GM12878 (cell line): ENCODE data around the gene ZMIZ1. TPM values are rescaled to one million over a fixed set of nuclear protein-coding genes. Genes with fewer than 3 reads are reported as not detected.

ENCODE experiments used
- ATAC-seq: fragments of 200-7000 bp; cut with Tn5 transposase; 3 replicates; pipeline ENCODE4 v1.9.1; 2020; ENCODE audit warnings: mild to moderate bottlenecking, moderate library complexity
- BruUV-seq: library from RNA; stranded (reverse); fragments of 400-500 nt; replicated peaks from 2 replicates; lab custom pipeline; 2021; lab: Mats Ljungman, UMichigan
- CTCF ChIA-PET: fragments of 300-600 bp; sonication (Branson Sonifier 250); formaldehyde crosslinking; extraction: SDS; loops from one replicate; lab custom pipeline; 2021; ENCODE audit warnings: inconsistent platforms; lab: Yijun Ruan, JAX
- POLR2A ChIA-PET: fragments of 350-600 bp; formaldehyde crosslinking; extraction: SDS; loops from one replicate; lab custom pipeline; 2021; ENCODE audit warnings: inconsistent platforms; lab: Charles Lee
- RAD21 ChIA-PET: fragments of 300-600 bp; sonication (Branson Sonifier 250); formaldehyde crosslinking; loops from one replicate; lab custom pipeline; 2023; ENCODE audit warnings: antibody characterized with exemption; ENCODE audit not compliant: unreplicated experiment; lab: Charles Lee
- SMC1A ChIA-PET: fragments of 300-600 bp; sonication (Branson Sonifier 250); formaldehyde crosslinking; loops from one replicate; lab custom pipeline; 2023; ENCODE audit not compliant: unreplicated experiment, uncharacterized antibody; lab: Charles Lee
- DNase-seq: peaks from one replicate; pipeline ENCODE4 v3.0.0-alpha.2; 2011; ENCODE audit warnings: low read depth, low spot score
- FAIRE-seq: peaks from 3 replicates; lab custom pipeline; 2011; peaks lifted over from hg19 to GRCh38; lab: Jason Lieb, UNC
- H2AFZ ChIP-seq: 2 replicates; pipeline ENCODE4 v1.6.0; 2011; ENCODE audit warnings: low read depth, low read length, control low read depth; ENCODE audit not compliant: control insufficient read depth
- H3K27ac ChIP-seq: 2 replicates; pipeline ENCODE4 v1.5.1; 2011; ENCODE audit warnings: control low read depth; ENCODE audit not compliant: control insufficient read depth, insufficient read depth
- H3K27me3 ChIP-seq, 2 experiments: replicated peaks in 1 of 2; 2 replicates each; pipeline versions ENCODE4 v1.6.0 to v1.6.1; 2011; ENCODE audit warnings: low read length in 1 of 2; ENCODE audit not compliant: control insufficient read depth in 2 of 2, insufficient read depth in 2 of 2
- H3K36me3 ChIP-seq, 2 experiments: 2 replicates each; pipeline ENCODE4 v1.5.1; 2011; ENCODE audit warnings: low read length in 1 of 2; ENCODE audit not compliant: control insufficient read depth in 2 of 2, insufficient read depth in 2 of 2
- H3K4me1 ChIP-seq: 2 replicates; pipeline ENCODE4 v1.6.1; 2011; ENCODE audit warnings: mild to moderate bottlenecking, low read length, moderate library complexity, mixed read lengths; ENCODE audit not compliant: control insufficient read depth, insufficient read depth
- H3K4me2 ChIP-seq: 2 replicates; pipeline ENCODE4 v1.6.0; 2011; ENCODE audit warnings: control low read depth; ENCODE audit not compliant: control insufficient read depth, insufficient read depth
- H3K4me3 ChIP-seq: fragments of 200-600 bp; sonication (generic); 2 replicates; pipeline ENCODE4 v1.5.1; 2016
- H3K79me2 ChIP-seq: 2 replicates; pipeline ENCODE4 v1.6.0; 2011; ENCODE audit warnings: low read length; ENCODE audit not compliant: control insufficient read depth, insufficient read depth
- H3K9ac ChIP-seq: 2 replicates; pipeline ENCODE4 v1.8.0; 2011; ENCODE audit warnings: low read length, control low read depth, mixed read lengths; ENCODE audit not compliant: control insufficient read depth, insufficient read depth
- H3K9me3 ChIP-seq: replicated peaks from 3 replicates; pipeline ENCODE4 v1.5.1; 2011; ENCODE audit warnings: mild to moderate bottlenecking, low read length; ENCODE audit not compliant: control insufficient read depth, insufficient read depth
- H4K20me1 ChIP-seq: 2 replicates; pipeline ENCODE4 v1.6.0; 2011; ENCODE audit not compliant: control insufficient read depth, insufficient read depth
- BHLHE40 ChIP-seq, 2 experiments: fragments of 450-650 bp in 1 of 2; IDR thresholded peaks; 2 replicates each; pipeline ENCODE4 v1.6.1; 2011 to 2017; ENCODE audit warnings: low read depth in 2 of 2, borderline replicate concordance in 1 of 2, improper control_type of control experiment in 1 of 2, low read length in 1 of 2, mild to moderate bottlenecking in 1 of 2
- CBX5 ChIP-seq: sonication (generic); IDR thresholded peaks from 2 replicates; pipeline ENCODE4 v1.6.1; 2016; ENCODE audit warnings: low read depth, moderate library complexity, mild to moderate bottlenecking, inconsistent platforms
- CHD1 ChIP-seq: IDR thresholded peaks from 2 replicates; pipeline ENCODE4 v1.6.1; 2012; ENCODE audit warnings: low read depth, low read length, improper control_type of control experiment
- DPF2 ChIP-seq: fragments of 450-650 bp; IDR thresholded peaks from 2 replicates; pipeline ENCODE4 v1.6.1; 2017; ENCODE audit warnings: mild to moderate bottlenecking
- EED ChIP-seq: sonication (generic); IDR thresholded peaks from 2 replicates; pipeline ENCODE4 v1.6.1; 2016; ENCODE audit warnings: antibody characterized with exemption, low read depth
- HCFC1 ChIP-seq: fragments of 150-350 bp; IDR thresholded peaks from 2 replicates; pipeline ENCODE4 v1.6.1; 2014; ENCODE audit warnings: low read length
- IKZF1 ChIP-seq: fragments of 450-650 bp; conservative IDR thresholded peaks from 2 replicates; pipeline ENCODE4 v1.6.1; 2017; ENCODE audit warnings: antibody characterized with exemption, mild to moderate bottlenecking
- JUNB ChIP-seq: IDR thresholded peaks from 2 replicates; pipeline ENCODE4 v1.6.1; 2016; ENCODE audit warnings: antibody characterized with exemption, mild to moderate bottlenecking
- KAT2A ChIP-seq: conservative IDR thresholded peaks from 2 replicates; pipeline ENCODE4 v1.6.1; 2011; ENCODE audit warnings: low read depth, low read length; ENCODE audit not compliant: control insufficient read depth
- MYC ChIP-seq: IDR thresholded peaks from 2 replicates; pipeline ENCODE4 v1.6.1; 2011; ENCODE audit warnings: mild to moderate bottlenecking, low read length, moderate library complexity, inconsistent platforms; ENCODE audit not compliant: insufficient read depth, insufficient replicate concordance, insufficient read length, severe bottlenecking
- NRF1 ChIP-seq: conservative IDR thresholded peaks from 2 replicates; pipeline ENCODE4 v1.6.1; 2011; ENCODE audit warnings: mild to moderate bottlenecking, low read depth, low read length, improper control_type of control experiment
- RUNX3 ChIP-seq: IDR thresholded peaks from 2 replicates; pipeline ENCODE4 v1.6.1; 2012; ENCODE audit warnings: low read length, inconsistent platforms
- SIN3A ChIP-seq: IDR thresholded peaks from 2 replicates; pipeline ENCODE4 v1.6.1; 2012; ENCODE audit warnings: low read depth, low read length, improper control_type of control experiment
- SPI1 ChIP-seq: IDR thresholded peaks from 2 replicates; pipeline ENCODE4 v1.6.1; 2011; ENCODE audit warnings: low read depth, mild to moderate bottlenecking, low read length, moderate library complexity, borderline replicate concordance; ENCODE audit not compliant: insufficient read depth
- STAT3 ChIP-seq: IDR thresholded peaks from 2 replicates; pipeline ENCODE4 v1.6.1; 2011; ENCODE audit warnings: low read depth, low read length, improper control_type of control experiment
- ZNF622 ChIP-seq: fragments of 450-650 bp; IDR thresholded peaks from 2 replicates; pipeline ENCODE4 v1.6.1; 2017; ENCODE audit warnings: mild to moderate bottlenecking, inconsistent platforms
- ZZZ3 ChIP-seq: IDR thresholded peaks from 2 replicates; pipeline ENCODE4 v1.6.1; 2011; ENCODE audit warnings: low read depth; ENCODE audit not compliant: control insufficient read depth, insufficient read length
- WGBS: methylation state at CpG from one replicate; pipeline ENCODE4 v1.1.6; 2016; ENCODE audit warnings: low lambda C conversion rate; ENCODE audit not compliant: insufficient replicate concordance, insufficient coverage; ENCODE audit errors: missing lambda C conversion rate; 5-methylcytosine and 5-hydroxymethylcytosine counted together
- in situ Hi-C: fragments of 300-500 bp; cut with MboI; formaldehyde crosslinking; loops from 9 replicates; pipeline ENCODE4 v1.14.3; 2018; ENCODE audit warnings: mixed read lengths
- intact Hi-C: fragments of 100-400 bp; cut with micrococcal nuclease; formaldehyde crosslinking; loops from one replicate; pipeline ENCODE4 v1.14.2; 2022; ENCODE audit not compliant: unreplicated experiment
- polyA plus RNA-seq, 11 experiments: library from polyadenylated mRNA; depleted of rRNA in 4 of 11; unstranded in 6 of 11; stranded (reverse) in 5 of 11; fragments of >200 nt; fragmentation: Nextera tagmentation in 4 of 11; fragmentation: Illumina TruSeq in 1 of 11; extraction: Ambion mirVana in 4 of 11; extraction: Trizol in 1 of 11; gene quantifications; 1 replicate in 1 of 11; 2 replicates in 10 of 11; pipeline versions ENCODE4 v1.2.1 to v1.2.3, GENCODE V29; 2011 to 2016; ENCODE audit warnings: inconsistent platforms in 2 of 11, missing spikeins in 2 of 11, low read depth in 1 of 11
- total RNA-seq, 4 experiments: library from RNA; depleted of rRNA in 3 of 4; stranded (reverse); fragments of >200 nt in 3 of 4; fragmentation: Illumina TruSeq in 1 of 4; extraction: Trizol in 1 of 4; gene quantifications; 2 replicates each; pipeline versions ENCODE4 v1.2.1 to v1.2.3, GENCODE V29; 2013 to 2021

ZMIZ1 gene
- total and polyA plus RNA-seq, 10 of the 15 experiments (the other 5 are each of a cell fraction or from before 2014, with no cell fraction given), result 3.1 to 82.3 (median 14.9) TPM

DNA sequence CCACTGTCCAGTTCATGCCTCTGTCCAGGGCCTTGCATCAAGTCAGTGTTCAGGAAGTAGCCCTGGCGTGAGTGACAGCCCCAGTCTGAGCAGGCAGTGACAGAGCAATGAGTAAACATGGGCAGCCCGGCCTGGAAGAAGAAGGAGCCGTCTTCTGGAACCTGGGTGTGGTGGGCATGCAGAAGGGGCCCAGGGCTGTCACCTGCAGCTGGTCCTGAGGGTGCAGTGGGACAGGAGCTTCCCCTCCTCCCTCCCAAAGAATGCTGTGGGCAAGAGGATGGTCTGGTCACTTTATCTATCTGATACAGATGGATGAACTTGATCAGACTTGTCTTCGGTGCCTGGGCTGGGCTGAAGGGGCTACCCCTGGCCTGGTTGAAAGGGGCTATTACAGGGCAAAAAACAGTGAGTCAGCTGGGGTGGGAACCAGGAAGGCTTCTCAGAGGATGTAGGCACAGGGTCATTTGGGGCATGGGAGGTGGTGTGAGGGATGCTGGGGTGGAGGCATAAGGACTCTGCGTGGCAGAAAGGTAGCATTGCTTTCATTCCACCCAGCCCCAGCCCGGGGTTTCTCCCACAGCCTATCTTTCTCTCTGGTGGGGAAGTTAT, 235.8 kb downstream of the ZMIZ1 start (continued):
- no peak for TF ChIP-seq KAT2A
- no peak for TF ChIP-seq HCFC1

GRCh38 chr10:79305515-79305914, 236.7 kb downstream of the ZMIZ1 start:
- intact Hi-C loops (no loop called here), in situ Hi-C loops (no loop called here)
- ChIA-PET SMC1A (no interaction called here), RAD21 (no interaction called here), POLR2A (no interaction called here), CTCF (no interaction called here)
- FAIRE-seq (no peak), DNase-seq (no peak), ATAC-seq (no peak)
- Histone ChIP-seq H3K79me2 (no peaks in the 10 kb centered on the region), H3K36me3 (peaks cover 36 to 70% of the 10 kb centered on the region in 2 experiments), H3K4me2 (no peak overlapping the region), H3K9ac (no peak overlapping the region), H3K27ac (no peak overlapping the region), H3K4me1 (no peaks in the 10 kb centered on the region), H3K27me3 (no peaks in the 10 kb centered on the region), H4K20me1 (no peaks in the 10 kb centered on the region), H3K9me3 (no peaks in the 10 kb centered on the region), H2AFZ (no peak overlapping the region), H3K4me3 (no peak overlapping the region)
- TF ChIP-seq SIN3A (no peak), MYC (no peak), JUNB (no peak), SPI1 (no peak), DPF2 (no peak), ZZZ3 (no peak), NRF1 (no peak), CHD1 (no peak), BHLHE40 (IDR thresholded peaks at IDR 0.05; ENCODE audit: borderline replicate concordance in 1 of 2, low read depth in 2 of 2, low read length in 1 of 2) (no peak), ZNF622 (no peak), EED (no peak), RUNX3 (no peak), IKZF1 (no peak), CBX5 (no peak), STAT3 (no peak)
- 83% methylated on average over 8 of the region's 8 CpGs for WGBS
- no TSS peak for BruUV-seq
